SW 1271 (cell line): ENCODE data around the gene PDCL2.
"Not testable (repeated sequence)": the region's sequence is repeated elsewhere in the genome, so short reads cannot be mapped to it uniquely, and the experiment has no call there.

Source experiments
- DNase-seq, 2 experiments: peaks; one replicate each; lab custom pipeline; 2025; lab: John Stamatoyannopoulos, UW

Gene PDCL2, protein sequence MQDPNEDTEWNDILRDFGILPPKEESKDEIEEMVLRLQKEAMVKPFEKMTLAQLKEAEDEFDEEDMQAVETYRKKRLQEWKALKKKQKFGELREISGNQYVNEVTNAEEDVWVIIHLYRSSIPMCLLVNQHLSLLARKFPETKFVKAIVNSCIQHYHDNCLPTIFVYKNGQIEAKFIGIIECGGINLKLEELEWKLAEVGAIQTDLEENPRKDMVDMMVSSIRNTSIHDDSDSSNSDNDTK

GRCh38 chr4:55592014-55592413 is at the start of gene PDCL2:
PDCL2 (minus strand) TSS chr4:55592245; CDS start chr4:55592109, 136 bp downstream.
- no peak for DNase-seq

GRCh38 chr4:55637272-55637820 is 45.3 kb upstream of the PDCL2 start:
- no peak for DNase-seq

DNA sequence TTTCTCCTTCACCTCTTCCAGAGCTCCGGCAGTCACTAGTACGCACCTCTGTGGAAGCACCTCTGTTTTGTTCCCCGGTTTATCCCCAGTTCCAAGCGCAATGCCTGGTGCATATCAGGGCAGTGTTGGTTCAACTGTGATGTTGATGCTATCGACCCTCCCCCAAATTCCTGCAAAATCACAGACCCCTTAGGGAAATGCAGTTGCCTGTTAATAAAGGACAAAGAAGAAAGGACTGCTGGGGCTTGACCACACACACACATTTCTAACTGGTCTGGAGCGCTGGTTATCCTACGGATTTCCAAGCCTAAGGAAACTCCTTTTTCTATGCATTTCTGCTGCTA is 44.6 kb upstream of the PDCL2 start:
- DNase-seq = no peak

- no peak for DNase-seq
These were observed 44.0 kb upstream of the PDCL2 start, which contains the start of gene NMU for GRCh38 chr4:55635741-55636655. NMU (minus strand) TSS chr4:55636298; CDS start chr4:55636192, 106 bp downstream.

DNA sequence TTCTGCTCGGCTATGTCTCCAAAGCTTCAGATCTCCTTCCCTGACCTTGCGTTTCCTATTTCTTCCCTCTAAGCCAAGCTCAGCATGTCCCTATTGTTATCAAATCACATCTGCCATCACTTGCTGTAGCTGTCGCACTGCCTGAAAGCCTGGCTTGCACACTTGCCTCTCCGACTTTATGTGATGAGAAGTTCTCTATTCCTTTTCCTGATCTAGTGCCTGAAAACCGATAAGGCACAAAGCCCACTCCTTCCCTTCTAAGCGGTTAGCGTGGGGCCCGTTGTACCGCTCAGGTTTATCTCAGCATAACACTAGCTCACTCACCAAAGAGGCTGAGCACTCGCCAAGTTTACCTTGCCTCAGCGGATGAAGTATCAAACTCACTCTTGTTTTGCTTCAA is 43.2 kb upstream of the PDCL2 start:
- DNase-seq = no peak

- DNase-seq = no peak
These were observed 42.5 kb upstream of the PDCL2 start for GRCh38 chr4:55634417-55635128.

- DNase-seq = no peak
These were observed 41.9 kb upstream of the PDCL2 start for GRCh38 chr4:55633903-55634302.

GRCh38 chr4:55625835-55626234 is 33.8 kb upstream of the PDCL2 start:
- no peak for DNase-seq

- not testable (repeated sequence) for DNase-seq
These were observed 32.0 kb upstream of the PDCL2 start for GRCh38 chr4:55624063-55624462.

DNA sequence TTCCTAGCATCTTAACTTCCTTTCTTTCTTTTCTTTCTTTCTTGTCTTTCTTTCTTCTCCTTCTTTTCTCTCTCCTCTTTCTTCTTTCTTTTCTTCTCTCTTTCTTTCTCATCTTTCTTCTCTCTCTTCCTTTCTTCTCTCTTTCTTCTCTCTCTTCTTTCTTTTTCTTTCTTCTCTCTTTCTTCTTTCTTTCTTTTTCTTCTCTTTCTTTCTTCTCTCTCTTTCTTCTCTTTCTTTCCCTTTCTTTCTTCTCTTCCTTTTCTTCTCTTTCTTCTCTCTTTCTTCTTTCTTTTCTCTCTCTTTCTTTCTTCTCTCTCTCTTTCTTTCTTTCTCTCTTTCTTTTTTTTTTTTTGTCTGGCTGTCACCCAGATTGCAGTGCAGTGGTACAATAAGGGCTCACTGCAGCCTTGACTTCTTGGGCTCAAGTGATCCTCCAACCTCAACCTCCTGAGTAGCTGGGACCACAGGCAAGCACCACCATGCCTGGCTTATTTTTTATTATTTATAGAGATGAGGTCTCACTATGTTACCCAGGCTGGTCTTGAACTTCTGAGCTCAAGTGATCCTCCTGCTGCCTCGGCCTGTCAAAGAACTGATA is 26.6 kb upstream of the PDCL2 start:
- DNase-seq = no peak

DNA sequence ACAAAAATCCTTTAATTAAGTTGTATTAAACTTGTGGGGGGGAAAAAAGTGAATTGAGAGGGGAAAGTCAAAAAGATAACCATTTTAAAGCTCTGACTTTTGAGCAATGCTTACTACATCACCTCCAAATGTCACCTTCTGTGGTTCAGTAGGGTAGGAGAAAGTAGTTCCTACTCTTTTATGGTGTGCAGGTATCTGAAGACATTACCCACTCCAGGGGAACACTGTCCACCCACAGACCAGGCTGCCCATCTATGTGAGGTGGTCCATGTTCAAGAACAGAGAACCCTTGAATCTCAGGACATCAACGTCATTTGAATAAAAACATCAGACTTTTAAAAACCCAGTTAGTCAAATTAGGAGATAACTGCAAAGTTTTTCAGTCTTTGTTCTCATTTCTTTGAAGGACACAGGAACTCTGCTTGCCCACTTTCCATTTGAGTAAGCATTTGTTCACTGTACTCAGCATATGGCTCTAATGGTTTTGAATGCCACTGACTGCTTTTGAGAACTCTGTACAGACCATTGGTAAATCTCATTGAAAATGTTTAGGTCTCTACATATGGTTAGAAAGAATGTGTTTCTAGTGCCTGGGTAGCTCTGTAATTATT is 25.6 kb upstream of the PDCL2 start:
- DNase-seq = no peak

- no peak for DNase-seq
These were observed 23.0 kb upstream of the PDCL2 start for GRCh38 chr4:55615008-55615407.

GRCh38 chr4:55613621-55614020 is 21.6 kb upstream of the PDCL2 start:
- DNase-seq = no peak

DNA sequence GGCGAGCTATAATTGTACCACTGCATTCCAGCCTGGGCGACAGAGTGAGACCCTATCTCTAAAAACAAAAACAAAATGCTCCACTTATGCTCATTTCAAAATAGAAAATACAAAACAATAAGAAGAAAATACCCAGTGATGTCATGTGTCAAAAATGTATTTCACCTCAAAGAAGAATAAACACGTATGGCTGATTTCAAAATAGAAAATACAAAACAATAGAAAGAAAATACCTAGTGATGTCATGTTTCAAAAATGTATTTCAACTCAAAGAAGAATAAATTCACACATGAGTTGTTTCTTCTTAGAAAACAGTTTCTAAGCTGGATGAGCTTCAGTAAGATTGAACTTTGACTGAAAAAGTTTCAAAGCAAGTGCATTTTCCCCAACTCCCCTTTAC is 20.3 kb upstream of the PDCL2 start:
- DNase-seq = no peak

GRCh38 chr4:55611358-55612059 is 19.5 kb upstream of the PDCL2 start:
- DNase-seq = no peak

DNA sequence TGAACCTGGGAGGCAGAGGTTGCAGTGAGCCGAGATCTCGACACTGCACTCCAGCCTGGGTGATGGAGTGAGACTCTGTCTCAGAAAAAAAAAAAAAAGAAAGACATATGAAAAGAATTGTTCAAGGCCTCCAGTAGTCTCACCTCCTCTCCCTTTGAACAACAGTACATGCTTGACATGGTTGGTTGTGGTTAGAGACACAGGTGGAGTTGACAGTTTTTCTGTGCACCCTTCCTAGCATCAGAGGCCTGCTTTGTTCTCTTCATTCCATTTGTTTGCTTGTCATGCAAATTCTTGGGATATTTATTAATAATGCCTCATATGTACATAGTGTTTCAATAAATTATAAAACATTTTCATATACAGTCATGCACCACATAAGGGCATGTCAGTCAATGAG is 18.3 kb upstream of the PDCL2 start:
- no peak for DNase-seq

DNA sequence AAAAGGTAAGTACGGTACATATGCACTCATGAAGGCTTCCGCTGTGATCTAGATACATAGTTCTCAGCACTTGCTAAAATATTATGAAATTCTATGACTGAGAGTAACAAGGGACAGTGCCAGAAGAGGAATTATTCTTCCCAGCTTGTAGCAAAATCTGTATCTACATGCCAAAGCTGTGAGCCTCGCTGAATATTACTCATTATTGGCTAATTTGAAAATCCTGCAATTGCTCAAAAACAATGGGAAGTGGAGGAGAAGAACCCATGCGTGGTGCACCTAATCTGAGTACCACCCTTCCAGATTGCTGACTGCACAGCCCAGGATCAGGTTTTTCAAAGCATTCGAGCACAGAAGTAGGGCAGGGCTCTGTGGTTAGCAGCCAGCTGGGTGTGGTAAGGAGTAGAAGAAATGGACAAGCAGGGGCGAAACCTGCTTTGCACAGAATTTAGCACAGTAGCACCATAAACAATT is 17.4 kb upstream of the PDCL2 start:
- no peak for DNase-seq

DNA sequence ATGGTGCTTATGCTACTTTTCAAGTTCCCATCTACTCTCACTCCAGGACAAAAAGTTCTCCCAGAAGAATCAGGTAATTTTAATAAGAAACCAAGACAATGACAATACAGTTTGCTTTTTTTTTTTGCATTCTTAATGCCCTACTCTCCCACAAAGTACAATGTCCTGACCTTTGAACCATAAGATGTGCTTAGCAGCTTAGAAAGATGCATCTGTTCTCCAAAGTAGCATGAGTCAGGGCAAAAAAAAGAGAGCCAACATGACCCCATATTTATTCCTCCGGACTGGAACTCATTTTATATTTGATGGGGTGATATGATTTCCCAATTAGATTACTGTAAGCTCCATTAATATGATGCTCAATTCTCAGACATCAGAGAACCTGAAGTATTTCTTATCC is 16.5 kb upstream of the PDCL2 start:
- no peak for DNase-seq

- no peak for DNase-seq
These were observed 13.0 kb upstream of the PDCL2 start for GRCh38 chr4:55604996-55605395.

DNA sequence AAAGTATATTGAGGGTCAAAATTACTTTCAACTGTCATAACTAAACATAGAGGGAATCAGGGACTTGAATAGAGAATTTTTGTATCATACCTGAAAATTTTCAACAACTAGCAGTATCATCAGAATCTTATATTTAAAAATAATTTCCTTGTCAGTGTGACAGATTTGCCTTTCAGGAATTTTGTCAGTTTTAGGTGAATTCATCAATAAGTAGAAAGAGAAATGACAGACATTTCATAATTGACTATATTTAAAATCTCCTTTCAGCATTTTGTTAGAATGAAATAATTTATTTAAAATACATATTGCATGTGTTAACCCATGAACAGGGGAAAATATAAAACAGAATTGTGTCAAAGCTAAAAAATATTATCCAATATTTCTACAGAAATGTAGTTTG is 8.6 kb upstream of the PDCL2 start:
- no peak for DNase-seq

- DNase-seq = no peak
These were observed 6.6 kb upstream of the PDCL2 start for GRCh38 chr4:55598641-55599040.
